OCI-LY1 (cell line): ENCODE data around the gene IFNA2.
A peak's percentile ranks its signal among the peaks of the same experiment; 100 is the strongest.
"Not testable (repeated sequence)": the region's sequence is repeated elsewhere in the genome, so short reads cannot be mapped to it uniquely, and the experiment has no call there.

Source experiments
- H2AFZ ChIP-seq: fragments of 200-600 bp; sonication (generic), shearing (Covaris generic); 2 replicates; pipeline ENCODE4 v1.6.0; 2014; ENCODE audit warnings: antibody characterized with exemption, mild to moderate bottlenecking, low read length
- H3F3A ChIP-seq: fragments of 200-600 bp; sonication (generic), shearing (Covaris generic); 2 replicates; pipeline ENCODE4 v1.6.0; 2014; ENCODE audit warnings: mild to moderate bottlenecking, antibody characterized with exemption, low read length, moderate library complexity; ENCODE audit not compliant: insufficient read depth
- H3K27ac ChIP-seq: fragments of 200-600 bp; sonication (generic); 2 replicates; pipeline ENCODE4 v1.5.1; 2014; ENCODE audit warnings: low read length, mixed run types, mild to moderate bottlenecking, low read depth; ENCODE audit not compliant: poor library complexity, severe bottlenecking
- H3K27me3 ChIP-seq: fragments of 200-600 bp; sonication (generic); 2 replicates; pipeline ENCODE4 v1.6.0; 2014; ENCODE audit warnings: antibody characterized with exemption, mild to moderate bottlenecking, low read length, moderate library complexity; ENCODE audit not compliant: insufficient read depth
- H3K36me3 ChIP-seq: fragments of 200-600 bp; sonication (generic); 2 replicates; pipeline ENCODE4 v1.6.1; 2014; ENCODE audit warnings: mild to moderate bottlenecking, antibody characterized with exemption, low read length, moderate library complexity, mixed read lengths; ENCODE audit not compliant: insufficient read depth
- H3K4me1 ChIP-seq: fragments of 200-600 bp; sonication (generic); 2 replicates; pipeline ENCODE4 v1.5.1; 2014; ENCODE audit warnings: mild to moderate bottlenecking, low read length, moderate library complexity; ENCODE audit not compliant: insufficient read depth, severe bottlenecking
- H3K4me2 ChIP-seq: fragments of 200-600 bp; sonication (generic), shearing (Covaris generic); 2 replicates; pipeline ENCODE4 v1.6.1; 2014; ENCODE audit warnings: low read length
- H3K4me3 ChIP-seq: fragments of 200-600 bp; sonication (generic); 2 replicates; pipeline ENCODE4 v1.5.1; 2014; ENCODE audit warnings: low read length, low read depth, mild to moderate bottlenecking, mixed read lengths; ENCODE audit not compliant: poor library complexity, severe bottlenecking
- H3K79me2 ChIP-seq: fragments of 200-600 bp; shearing (Covaris generic); 2 replicates; pipeline ENCODE4 v1.6.1; 2016; ENCODE audit warnings: mixed run types, low read length, mixed read lengths; ENCODE audit not compliant: insufficient read depth
- H3K9ac ChIP-seq: fragments of 200-600 bp; sonication (generic), shearing (Covaris generic); 2 replicates; pipeline ENCODE4 v1.6.1; 2014; ENCODE audit warnings: mild to moderate bottlenecking, low read length, mixed read lengths
- H3K9me2 ChIP-seq: fragments of 200-600 bp; sonication (generic), shearing (Covaris generic); 2 replicates; pipeline ENCODE4 v1.6.1; 2014; ENCODE audit warnings: low read depth, mild to moderate bottlenecking, low read length, mixed read lengths
- H3K9me3 ChIP-seq: fragments of 200-600 bp; shearing (Covaris generic); 2 replicates; pipeline ENCODE4 v1.6.1; 2014; ENCODE audit warnings: low read length, mixed read lengths
- H4K20me1 ChIP-seq: fragments of 200-600 bp; sonication (generic), shearing (Covaris generic); 2 replicates; pipeline ENCODE4 v1.6.0; 2016; ENCODE audit warnings: mild to moderate bottlenecking, low read length; ENCODE audit not compliant: insufficient read depth
- EZH2 ChIP-seq: fragments of 200-600 bp; sonication (generic), shearing (Covaris generic); IDR thresholded peaks from 2 replicates; pipeline ENCODE4 v1.8.0; 2017; ENCODE audit warnings: borderline replicate concordance, mixed run types, mild to moderate bottlenecking, antibody characterized with exemption, low read length, moderate library complexity, mixed read lengths
- TF ChIP-seq, protein P1 (sequence below): fragments of 200-600 bp; sonication (generic), shearing (Covaris generic); IDR thresholded peaks from 2 replicates; pipeline ENCODE4 v1.5.1; 2017; ENCODE audit warnings: mild to moderate bottlenecking, antibody characterized with exemption, low read length, moderate library complexity, mixed read lengths

The IFNA2 gene

DNA sequence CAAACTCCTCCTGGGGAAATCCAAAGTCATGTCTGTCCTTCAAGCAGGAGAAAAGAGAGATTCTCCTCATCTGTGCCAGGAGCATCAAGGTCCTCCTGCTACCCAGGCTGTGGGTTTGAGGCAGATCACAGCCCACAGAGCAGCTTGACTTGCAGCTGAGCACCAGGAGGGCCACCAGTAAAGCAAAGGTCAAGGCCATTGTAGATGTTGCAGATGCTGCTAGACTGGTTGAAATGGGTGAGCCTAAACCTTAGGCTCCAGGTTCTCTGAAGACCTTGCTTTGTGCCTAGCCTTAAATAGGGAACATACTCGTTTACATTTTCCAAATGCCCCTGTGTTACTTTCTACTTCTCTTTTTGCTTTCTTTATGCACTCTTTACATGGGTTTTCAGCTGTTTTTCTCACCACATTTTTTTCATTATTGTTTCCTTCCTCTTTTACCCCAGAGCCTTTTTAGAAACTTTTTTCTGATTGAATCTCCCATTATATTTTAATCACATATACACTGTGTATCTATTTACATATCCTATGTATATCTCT, at the start of gene IFNA2:
IFNA2 (minus strand) TSS at position 268 of the 540 bp plus-strand sequence; CDS start at position 199, 69 bp downstream.
- Histone ChIP-seq H3K9me3 (no peaks in the 10 kb centered on the region), H3K27me3 (no peaks in the 10 kb centered on the region), H3K79me2 (no peaks in the 10 kb centered on the region), H3K4me2 (no peak within 1 kb of the TSS), H4K20me1 (no peaks in the 10 kb centered on the region), H3K4me3 (no peak within 1 kb of the TSS), H2AFZ (no peak within 1 kb of the TSS), H3K36me3 (no peaks in the 10 kb centered on the region), H3K27ac (no peak within 1 kb of the TSS), H3K9me2 (no peaks in the 10 kb centered on the region), H3F3A (no peaks in the 10 kb centered on the region), H3K4me1 (no peaks in the 10 kb centered on the region), H3K9ac (no peak within 1 kb of the TSS)
- no peak for TF ChIP-seq EZH2
- TF ChIP-seq, protein P1, sequence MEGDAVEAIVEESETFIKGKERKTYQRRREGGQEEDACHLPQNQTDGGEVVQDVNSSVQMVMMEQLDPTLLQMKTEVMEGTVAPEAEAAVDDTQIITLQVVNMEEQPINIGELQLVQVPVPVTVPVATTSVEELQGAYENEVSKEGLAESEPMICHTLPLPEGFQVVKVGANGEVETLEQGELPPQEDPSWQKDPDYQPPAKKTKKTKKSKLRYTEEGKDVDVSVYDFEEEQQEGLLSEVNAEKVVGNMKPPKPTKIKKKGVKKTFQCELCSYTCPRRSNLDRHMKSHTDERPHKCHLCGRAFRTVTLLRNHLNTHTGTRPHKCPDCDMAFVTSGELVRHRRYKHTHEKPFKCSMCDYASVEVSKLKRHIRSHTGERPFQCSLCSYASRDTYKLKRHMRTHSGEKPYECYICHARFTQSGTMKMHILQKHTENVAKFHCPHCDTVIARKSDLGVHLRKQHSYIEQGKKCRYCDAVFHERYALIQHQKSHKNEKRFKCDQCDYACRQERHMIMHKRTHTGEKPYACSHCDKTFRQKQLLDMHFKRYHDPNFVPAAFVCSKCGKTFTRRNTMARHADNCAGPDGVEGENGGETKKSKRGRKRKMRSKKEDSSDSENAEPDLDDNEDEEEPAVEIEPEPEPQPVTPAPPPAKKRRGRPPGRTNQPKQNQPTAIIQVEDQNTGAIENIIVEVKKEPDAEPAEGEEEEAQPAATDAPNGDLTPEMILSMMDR, result no peak

DNA sequence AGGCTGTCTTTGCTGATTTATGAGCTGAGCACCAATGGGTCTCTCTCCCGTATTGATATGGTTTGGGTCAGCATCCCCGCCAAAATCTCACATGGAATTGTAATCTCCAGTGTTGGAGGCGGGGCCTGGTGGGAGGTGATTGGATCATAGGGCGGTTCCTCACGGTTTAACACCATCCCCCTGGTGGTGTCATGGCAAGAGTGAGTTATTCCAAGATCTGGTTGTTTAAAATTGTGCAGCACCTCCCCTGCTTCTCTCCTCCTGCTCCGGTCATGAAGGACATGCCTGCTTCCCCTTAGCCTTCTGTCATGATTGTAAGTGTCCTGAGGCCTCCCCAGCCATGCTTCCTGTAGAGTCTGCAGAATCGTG, 49.8 kb upstream of the IFNA2 start:
- H4K20me1 ChIP-seq, H3K4me1 ChIP-seq, H3K79me2 ChIP-seq, H3K4me2 ChIP-seq, H3K27ac ChIP-seq, H2AFZ ChIP-seq, H3F3A ChIP-seq, H3K9me3 ChIP-seq, H3K9me2 ChIP-seq, H3K4me3 ChIP-seq, H3K27me3 ChIP-seq, H3K9ac ChIP-seq, H3K36me3 ChIP-seq: not testable (repeated sequence)

DNA sequence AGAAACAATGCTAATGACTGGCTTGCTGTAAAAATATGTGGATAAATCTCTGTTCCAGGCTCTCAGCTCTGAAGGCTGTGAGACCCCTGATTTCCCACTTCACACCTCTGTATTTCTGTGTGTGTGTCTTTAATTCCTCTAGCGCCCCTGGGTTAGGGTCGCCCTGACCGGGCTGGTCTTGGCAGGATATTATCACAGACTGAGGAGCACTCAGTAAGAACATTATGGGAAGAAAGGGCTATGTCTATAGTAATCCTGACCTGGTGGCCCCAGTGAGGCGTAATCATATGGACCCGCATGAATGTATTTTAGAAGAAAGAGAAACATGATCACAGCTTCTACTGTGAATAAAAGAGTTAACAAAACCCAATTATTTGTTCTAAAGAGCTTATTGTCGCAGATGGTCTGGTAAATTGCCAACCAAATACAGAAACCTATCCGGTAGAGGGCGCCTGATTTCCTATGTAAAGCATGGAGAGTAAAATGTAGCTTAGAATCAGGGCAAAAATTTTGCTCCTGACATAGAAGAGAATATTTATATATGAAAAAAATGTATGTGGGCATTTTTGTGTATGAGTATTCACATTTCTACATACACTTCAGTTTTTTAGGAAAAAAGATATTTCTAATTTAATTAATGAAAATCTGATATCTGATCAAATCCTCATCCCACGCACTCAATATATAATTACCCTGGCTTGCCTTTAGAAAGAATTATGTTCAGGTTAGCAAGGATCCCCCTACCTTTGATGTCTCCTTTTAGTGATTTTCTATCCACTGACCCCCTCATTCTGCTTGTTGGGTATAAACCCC, 49.2 kb upstream of the IFNA2 start:
- H3K27me3 ChIP-seq, result no peaks in the 10 kb centered on the region
- H2AFZ ChIP-seq, result no peak overlapping the region
- H3K9me2 ChIP-seq, result no peaks in the 10 kb centered on the region
- no peak overlapping the region for H3K4me3 ChIP-seq
- H3K4me1 ChIP-seq, result no peaks in the 10 kb centered on the region
- H3K79me2 ChIP-seq, result no peaks in the 10 kb centered on the region
- TF ChIP-seq, protein P1, result peak; percentile 66
- no peak for TF ChIP-seq EZH2
- no peaks in the 10 kb centered on the region for H3K9me3 ChIP-seq
- H3F3A ChIP-seq, result no peaks in the 10 kb centered on the region
- H3K36me3 ChIP-seq, result no peaks in the 10 kb centered on the region
- H4K20me1 ChIP-seq, result no peaks in the 10 kb centered on the region
- H3K27ac ChIP-seq, result no peak overlapping the region
- H3K4me2 ChIP-seq, result no peak overlapping the region
- no peak overlapping the region for H3K9ac ChIP-seq
